Neural crest cell (in vitro differentiated cells): ENCODE results near the gene HHATL. TPM values are rescaled to one million over a fixed set of nuclear protein-coding genes. Genes with fewer than 3 reads are reported as not detected.
"Not testable (repeated sequence)": the region's sequence is repeated elsewhere in the genome, so short reads cannot be mapped to it uniquely, and the experiment has no call there.

Source experiments
- DNase-seq: peaks from one replicate; pipeline ENCODE4 v3.0.0; 2021; ENCODE audit warnings: low read depth, mixed read lengths, low spot score
- H3K27ac Mint-ChIP-seq: one replicate; pipeline ENCODE4 v1.8.0; 2021; ENCODE audit warnings: mild to moderate bottlenecking, mixed read lengths; ENCODE audit not compliant: unreplicated experiment
- H3K27me3 Mint-ChIP-seq: 2 replicates; pipeline ENCODE4 v1.8.0; 2021; ENCODE audit warnings: low read depth, mild to moderate bottlenecking, mixed read lengths
- H3K36me3 Mint-ChIP-seq: 2 replicates; pipeline ENCODE4 v1.8.0; 2021; ENCODE audit warnings: low read depth, mild to moderate bottlenecking, mixed read lengths
- H3K4me1 Mint-ChIP-seq: 2 replicates; pipeline ENCODE4 v1.8.0; 2021; ENCODE audit warnings: mixed read lengths
- H3K4me3 Mint-ChIP-seq: one replicate; pipeline ENCODE4 v1.8.0; 2021; ENCODE audit warnings: mild to moderate bottlenecking, mixed read lengths
- H3K9me3 Mint-ChIP-seq: 2 replicates; pipeline ENCODE4 v1.8.0; 2021; ENCODE audit warnings: mixed read lengths
- CTCF ChIP-seq: fragments of 200-600 bp; sonication (generic); conservative IDR thresholded peaks from 2 replicates; pipeline ENCODE4 v1.5.0; 2021; ENCODE audit warnings: antibody characterized with exemption, mild to moderate bottlenecking
- total RNA-seq: library from RNA; stranded (reverse); gene quantifications from 2 replicates; pipeline ENCODE4 v1.2.1, GENCODE V29; 2021

HHATL gene
- total RNA-seq, 1 donor from 2014 or later, result not detected

DNA sequence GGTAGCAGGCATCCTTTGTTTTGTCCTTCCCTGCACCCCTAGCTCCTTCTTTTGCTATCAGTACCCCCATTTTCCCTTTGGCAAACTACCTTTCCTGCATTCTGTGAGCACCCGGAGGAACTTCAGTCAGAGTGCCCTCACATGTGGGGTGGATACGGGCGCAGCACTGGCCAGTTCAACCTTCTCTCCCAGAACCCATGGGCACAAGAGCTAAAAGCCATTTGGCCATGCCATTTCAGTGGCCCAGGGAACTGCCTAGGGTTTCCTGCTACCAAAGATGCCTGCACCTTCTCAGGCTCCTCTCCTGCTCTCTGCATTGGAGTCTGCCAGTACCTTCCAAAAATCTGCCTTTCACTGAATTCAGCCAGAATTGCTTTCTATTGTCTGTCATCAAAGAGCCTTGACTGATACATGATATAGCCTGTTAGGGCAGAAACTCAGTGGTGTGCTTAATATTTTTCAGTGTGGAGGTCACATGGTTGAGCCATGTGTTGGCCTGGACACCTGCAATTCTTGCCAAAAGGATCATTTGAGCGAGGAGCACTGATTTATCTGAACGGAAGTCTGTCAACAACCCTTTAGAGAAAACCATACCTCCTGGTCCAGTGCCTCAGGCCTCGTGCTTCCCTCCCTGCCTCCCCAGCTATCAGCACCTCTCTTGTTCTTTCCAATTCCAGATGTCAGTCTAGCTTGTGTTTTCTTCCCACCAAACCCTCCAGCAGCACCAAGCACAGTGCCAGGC lies 27.0 kb upstream of the HHATL start:
- Mint-ChIP-seq H3K27ac (no peak overlapping the region), H3K4me3 (no peak overlapping the region), H3K36me3 (no peaks in the 10 kb centered on the region), H3K27me3 (peaks cover 2% of the 10 kb centered on the region), H3K4me1 (peaks cover 51% of the 10 kb centered on the region), H3K9me3 (peaks cover 2% of the 10 kb centered on the region)
- no peak for DNase-seq
- TF ChIP-seq CTCF, result no peak

DNA sequence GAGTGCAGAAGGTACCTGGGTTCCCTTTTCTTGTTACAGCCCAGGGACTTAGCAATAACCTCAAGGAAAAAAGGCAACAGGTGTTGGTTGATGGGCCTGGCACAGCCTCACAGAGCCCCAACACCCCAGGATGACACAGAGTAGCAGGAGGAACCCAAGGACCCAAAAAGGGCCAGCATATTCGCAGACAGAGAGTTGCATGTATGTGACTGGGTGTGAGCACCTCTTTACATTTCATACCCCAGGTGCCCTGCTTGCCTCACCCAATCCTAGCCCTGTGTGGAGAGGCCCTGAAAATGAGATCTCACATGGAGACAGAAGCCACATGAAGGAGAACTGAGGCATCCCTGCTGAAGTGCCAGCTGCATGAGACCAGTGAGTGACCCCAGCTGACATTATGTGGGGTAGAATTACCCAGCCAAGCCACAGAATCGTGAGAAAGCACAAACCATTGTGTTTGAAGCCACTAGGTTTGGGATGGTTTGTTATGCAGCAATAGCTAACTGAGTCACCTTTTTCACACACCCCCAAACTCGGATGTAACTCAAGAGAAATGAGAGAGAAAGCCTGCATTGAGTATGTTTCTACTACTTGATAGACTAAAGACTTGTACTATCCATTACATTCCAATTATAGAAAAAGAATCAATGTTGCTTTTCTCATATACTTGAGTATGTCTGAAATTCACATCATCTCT lies 26.2 kb upstream of the HHATL start:
- Mint-ChIP-seq H3K4me1 (peaks cover 45% of the 10 kb centered on the region), H3K9me3 (peaks cover 2% of the 10 kb centered on the region), H3K27ac (no peak overlapping the region), H3K36me3 (no peaks in the 10 kb centered on the region), H3K27me3 (peaks cover 2% of the 10 kb centered on the region), H3K4me3 (no peak overlapping the region)
- no peak for TF ChIP-seq CTCF
- no peak for DNase-seq

DNA sequence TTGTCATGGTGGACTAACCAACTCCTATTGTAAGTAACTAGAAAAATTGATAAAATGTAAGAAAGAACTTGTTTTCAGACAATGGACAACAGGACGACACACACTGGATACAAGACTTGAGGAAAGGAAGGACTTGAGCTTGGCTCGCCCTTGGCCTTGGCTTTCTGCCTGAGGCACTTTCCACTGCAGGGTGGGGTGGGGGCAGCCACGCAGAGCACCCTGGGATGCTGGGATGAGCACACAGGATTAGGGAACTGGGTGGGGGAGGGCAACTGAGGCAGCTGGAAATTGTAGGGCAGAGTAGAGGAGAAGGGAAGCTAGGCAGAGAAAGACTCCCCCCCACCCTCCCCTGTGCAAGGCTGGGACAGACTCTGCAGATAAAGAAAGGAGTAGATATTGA lies 25.5 kb upstream of the HHATL start:
- no peak overlapping the region for H3K4me3 Mint-ChIP-seq
- DNase-seq, result no peak
- TF ChIP-seq CTCF, result no peak
- peaks cover 2% of the 10 kb centered on the region for H3K36me3 Mint-ChIP-seq
- H3K27ac Mint-ChIP-seq, result no peak overlapping the region
- H3K4me1 Mint-ChIP-seq, result peaks cover 38% of the 10 kb centered on the region
- H3K9me3 Mint-ChIP-seq, result peaks cover 2% of the 10 kb centered on the region
- peaks cover 2% of the 10 kb centered on the region for H3K27me3 Mint-ChIP-seq

DNA sequence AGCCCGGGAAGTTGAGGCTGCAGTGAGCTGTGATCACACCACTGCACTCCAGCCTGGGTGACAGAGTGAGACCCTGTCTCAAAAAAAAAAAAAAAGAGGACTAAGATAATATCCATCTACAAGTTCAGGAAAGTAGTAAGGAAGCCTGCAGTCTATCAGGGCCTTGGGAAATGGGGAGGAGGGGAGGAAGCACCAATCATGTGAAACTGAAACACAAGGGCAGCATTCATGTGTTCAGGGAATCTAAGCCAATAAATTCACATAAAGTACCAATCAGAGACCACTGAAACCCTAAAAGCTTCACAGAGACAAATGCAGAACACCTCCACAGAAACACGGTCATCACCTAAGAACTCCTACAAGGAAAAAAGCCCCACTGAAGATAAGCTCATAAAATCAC lies 22.9 kb upstream of the HHATL start:
- Mint-ChIP-seq H3K27ac (no peak overlapping the region), H3K4me1 (peaks cover 20% of the 10 kb centered on the region), H3K4me3 (no peak overlapping the region), H3K27me3 (peaks cover 2% of the 10 kb centered on the region), H3K9me3 (peaks cover 2% of the 10 kb centered on the region), H3K36me3 (peaks cover 4% of the 10 kb centered on the region)
- TF ChIP-seq CTCF, result no peak
- no peak for DNase-seq

- Mint-ChIP-seq H3K27me3 (peaks cover 2% of the 10 kb centered on the region), H3K36me3 (peaks cover 4% of the 10 kb centered on the region), H3K9me3 (peaks cover 2% of the 10 kb centered on the region), H3K4me1 (peaks cover 15% of the 10 kb centered on the region), H3K27ac (no peak overlapping the region), H3K4me3 (no peak overlapping the region)
- DNase-seq, result no peak
- TF ChIP-seq CTCF, result no peak
Measured at GRCh38 chr3:42723219-42723618, 20.6 kb upstream of the HHATL start.

DNA sequence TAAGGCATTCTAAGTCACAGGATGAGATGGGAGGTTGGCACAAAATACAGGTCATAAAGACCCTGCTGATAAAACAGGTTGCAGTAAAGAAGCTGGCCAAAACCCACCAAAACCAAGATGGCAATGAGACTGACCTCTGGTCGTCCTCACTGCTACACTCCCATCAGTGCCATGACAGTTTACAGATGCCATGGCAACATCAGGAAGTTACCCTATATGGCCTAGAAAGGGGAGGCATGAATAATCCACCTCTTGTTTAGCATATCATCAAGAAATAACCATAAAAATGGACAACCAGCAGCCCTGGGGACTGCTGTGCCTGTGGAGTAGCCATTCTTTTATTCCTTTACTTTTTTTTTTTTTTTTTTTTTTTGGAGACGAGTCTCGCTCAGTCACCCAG lies 19.8 kb upstream of the HHATL start:
- not testable (repeated sequence) for H3K4me1 Mint-ChIP-seq

More for the DNA sequence above, 19.8 kb upstream of the HHATL start:
- H3K9me3 Mint-ChIP-seq, H3K27me3 Mint-ChIP-seq, H3K36me3 Mint-ChIP-seq, DNase-seq, H3K27ac Mint-ChIP-seq, H3K4me3 Mint-ChIP-seq: not testable (repeated sequence)
